K562 (cell line): Measurements from ENCODE around the gene SLC8A2. TPM values are rescaled to one million over a fixed set of nuclear protein-coding genes. Genes with fewer than 3 reads are reported as not detected.

ENCODE experiments used
- CBX5 ChIP-seq: IDR thresholded peaks from 2 replicates; pipeline ENCODE4 v1.6.1; 2014; ENCODE audit warnings: low read depth, borderline replicate concordance
- CBX8 ChIP-seq: fragments of 200-600 bp; sonication (generic); IDR thresholded peaks from 2 replicates; pipeline ENCODE4 v1.6.1; 2012; ENCODE audit warnings: borderline replicate concordance, mixed run types, low read depth, mild to moderate bottlenecking, moderate library complexity, mixed read lengths, low read length, control low read depth, inconsistent platforms; ENCODE audit not compliant: poor library complexity, severe bottlenecking; ENCODE audit errors: extremely low read depth
- DEAF1 ChIP-seq: fragments of 450-650 bp; formaldehyde crosslinking; IDR thresholded peaks from 2 replicates; pipeline ENCODE4 v1.4.0; 2020; ENCODE audit warnings: mild to moderate bottlenecking, moderate library complexity
- JUND ChIP-seq, 2 experiments: IDR thresholded peaks; 2 replicates in 1 of 2; 3 replicates in 1 of 2; pipeline ENCODE4 v1.6.1; 2011; ENCODE audit warnings: borderline replicate concordance in 2 of 2, low read depth in 2 of 2, low read length in 2 of 2, improper control_type of control experiment in 1 of 2, missing biosample characterization in 1 of 2, missing genetic modification characterization in 1 of 2, missing genetic modification reagents in 1 of 2
- KLF10 ChIP-seq: fragments of 250-450 bp; sonication (Bioruptor Pico); IDR thresholded peaks from 2 replicates; pipeline ENCODE4 v1.6.1; 2021; ENCODE audit warnings: matching md5 sums
- MAFG ChIP-seq: fragments of 450-650 bp; conservative IDR thresholded peaks from 2 replicates; pipeline ENCODE4 v1.6.1; 2016; ENCODE audit warnings: missing genetic modification characterization, missing compliant biosample characterization
- MAFK ChIP-seq: IDR thresholded peaks from 2 replicates; pipeline ENCODE4 v1.6.1; 2011; ENCODE audit warnings: low read length, improper control_type of control experiment
- MEF2D ChIP-seq: conservative IDR thresholded peaks from 2 replicates; pipeline ENCODE4 v1.6.1; 2016; ENCODE audit warnings: low read depth, missing genetic modification characterization, missing compliant biosample characterization
- NCOA2 ChIP-seq, 2 experiments: fragments of 450-650 bp; IDR thresholded peaks; 2 replicates each; pipeline ENCODE4 v1.6.1; 2018; ENCODE audit warnings: mild to moderate bottlenecking in 2 of 2, moderate library complexity in 1 of 2; ENCODE audit not compliant: partially characterized antibody in 2 of 2
- NKRF ChIP-seq: fragments of 450-650 bp; IDR thresholded peaks from 2 replicates; pipeline ENCODE4 v1.6.1; 2016; ENCODE audit warnings: borderline replicate concordance
- PHF21A ChIP-seq: fragments of 450-650 bp; IDR thresholded peaks from 2 replicates; pipeline ENCODE4 v1.6.1; 2017; ENCODE audit warnings: low read depth, borderline replicate concordance
- RCOR1 ChIP-seq, 2 experiments: IDR thresholded peaks; 2 replicates each; pipeline ENCODE4 v1.6.1; 2012; ENCODE audit warnings: low read depth in 2 of 2, low read length in 2 of 2, borderline replicate concordance in 1 of 2, improper control_type of control experiment in 1 of 2
- TRIM24 ChIP-seq, 2 experiments: fragments of 450-650 bp; IDR thresholded peaks; 2 replicates each; pipeline ENCODE4 v1.6.1; 2016
- ZBTB11 ChIP-seq, 3 experiments: fragments of 200-800 bp in 1 of 3; fragments of 250-450 bp in 1 of 3; fragments of 450-650 bp in 1 of 3; sonication (Bioruptor Pico) in 1 of 3; sonication (Bioruptor generic) in 1 of 3; formaldehyde crosslinking in 1 of 3; IDR thresholded peaks; 2 replicates each; pipeline versions ENCODE4 v1.6.1 to v1.8.0; 2016 to 2022; ENCODE audit warnings: mild to moderate bottlenecking in 2 of 3, missing genetic modification characterization in 2 of 3, missing compliant biosample characterization in 1 of 3, moderate library complexity in 1 of 3
- ZFPM2 ChIP-seq: fragments of 250-450 bp; sonication (Bioruptor Pico); IDR thresholded peaks from 2 replicates; pipeline ENCODE4 v1.5.1; 2022; ENCODE audit warnings: mild to moderate bottlenecking
- ZNF324 ChIP-seq: fragments of 250-450 bp; sonication (Bioruptor Pico); IDR thresholded peaks from 2 replicates; pipeline ENCODE4 v1.4.0; 2020; ENCODE audit warnings: mild to moderate bottlenecking
- ZNF512 ChIP-seq: IDR thresholded peaks from 2 replicates; pipeline ENCODE4 v1.6.1; 2016; ENCODE audit warnings: missing genetic modification characterization, missing compliant biosample characterization
- polyA plus RNA-seq, 8 experiments: library from polyadenylated mRNA; depleted of rRNA in 4 of 8; stranded (reverse) in 5 of 8; unstranded in 3 of 8; fragments of >200 nt; fragmentation: Nextera tagmentation in 2 of 8; fragmentation: Illumina TruSeq in 1 of 8; extraction: Ambion mirVana in 2 of 8; extraction: Trizol in 1 of 8; gene quantifications; 2 replicates each; pipeline versions ENCODE4 v1.2.1 to v1.2.3, GENCODE V29; 2011 to 2014; ENCODE audit warnings: inconsistent platforms in 1 of 8, missing spikeins in 1 of 8
- total RNA-seq, 7 experiments: library from RNA; depleted of rRNA in 6 of 7; stranded (reverse); fragments of >200 nt in 6 of 7; fragmentation: Illumina TruSeq in 2 of 7; extraction: Trizol in 2 of 7; gene quantifications; 2 replicates each; pipeline versions ENCODE4 v1.2.1 to v1.2.3, GENCODE V29; 2011 to 2021; ENCODE audit warnings: low replicate concordance in 1 of 7

Gene SLC8A2
- total and polyA plus RNA-seq, 9 of the 15 experiments (the other 6 are each of a cell fraction or from before 2014, with no cell fraction given), result 0.07 to 0.66 (median 0.24) TPM; not detected in 3

GRCh38 chr19:47471733-47472457, at the start of gene SLC8A2 (continued):
- TF ChIP-seq RCOR1 (IDR thresholded peaks at IDR 0.05; ENCODE audit: borderline replicate concordance in 1 of 2, low read depth in 2 of 2, low read length in 2 of 2) (peak in 1 of 2 experiments; percentile 79; a peak in 1 of 4 replicates), ZFPM2 (CRISPR knock-in tag) (no peak), CBX8 (no peak), CBX5 (no peak), NCOA2 (IDR thresholded peaks at IDR 0.05; ENCODE audit: partially characterized antibody in 2 of 2) (no peak), ZBTB11 (CRISPR knock-in tag; IDR thresholded peaks at IDR 0.05) (no peak), MAFG (tag) (no peak), DEAF1 (CRISPR knock-in tag) (no peak), NKRF (peak; percentile 87), ZNF324 (CRISPR knock-in tag) (no peak), MAFK (no peak), JUND (IDR thresholded peaks at IDR 0.05; ENCODE audit: borderline replicate concordance, low read depth, low read length) (no peak), JUND (tag; IDR thresholded peaks at IDR 0.05; ENCODE audit: borderline replicate concordance, low read depth, low read length) (no peak; the same call in 2 of the 3 replicates), TRIM24 (IDR thresholded peaks at IDR 0.05) (0 out of 4 replicates have a peak, but pooled peaks of 1 of the 2 experiments have one; percentile 23), MEF2D (tag) (no peak), KLF10 (no peak), PHF21A (peak; percentile 47; the same call in 1 of the 2 replicates), ZNF512 (tag) (no peak)
